Kidney (tissue), 14 donors: Measurements from ENCODE around the gene FBXL7. TPM values are rescaled to one million over a fixed set of nuclear protein-coding genes. Genes with fewer than 3 reads are reported as not detected.

Source experiments
- DNase-seq, 5 donors: peaks; one replicate each; pipeline ENCODE4 v3.0.0-alpha.2; 2013 to 2020
- FAIRE-seq: peaks from 2 replicates; lab custom pipeline; 2012; peaks lifted over from hg19 to GRCh38; lab: Jason Lieb, UNC
- H3K27ac ChIP-seq, 2 donors: one replicate each; pipeline ENCODE4 v1.7.0; 2013; ENCODE audit warnings: low read depth in 2 of 2, low read length in 2 of 2, inconsistent platforms in 1 of 2
- H3K27me3 ChIP-seq: one replicate; pipeline ENCODE4 v1.7.1; 2013; ENCODE audit warnings: low read length, inconsistent platforms; ENCODE audit not compliant: control insufficient read depth, insufficient read depth
- H3K36me3 ChIP-seq, 3 donors: one replicate each; pipeline versions ENCODE4 v1.7.0 to v1.7.1; 2013; ENCODE audit warnings: low read length in 3 of 3, control low read depth in 1 of 3, inconsistent platforms in 1 of 3; ENCODE audit not compliant: insufficient read depth in 3 of 3, control insufficient read depth in 2 of 3
- H3K4me1 ChIP-seq, 3 donors: one replicate each; pipeline versions ENCODE4 v1.7.0 to v1.7.1; 2013; ENCODE audit warnings: low read length in 3 of 3, inconsistent platforms in 1 of 3, low read depth in 1 of 3; ENCODE audit not compliant: control insufficient read depth in 2 of 3, insufficient read depth in 2 of 3
- H3K4me3 ChIP-seq, 3 donors: one replicate each; pipeline versions ENCODE4 v1.7.0 to v1.8.1; 2013; ENCODE audit warnings: low read length in 3 of 3, control low read depth in 1 of 3, inconsistent platforms in 1 of 3
- H3K9ac ChIP-seq, 3 donors: one replicate each; pipeline versions ENCODE4 v1.7.0 to v1.7.1; 2013; ENCODE audit warnings: low read length in 3 of 3, control low read depth in 1 of 3, inconsistent platforms in 1 of 3
- H3K9me3 ChIP-seq, 3 donors: one replicate each; pipeline versions ENCODE4 v1.7.0 to v1.7.1; 2013; ENCODE audit warnings: low read length in 3 of 3, control low read depth in 1 of 3, inconsistent platforms in 1 of 3; ENCODE audit not compliant: control insufficient read depth in 2 of 3, insufficient read depth in 1 of 3
- CTCF ChIP-seq: IDR thresholded peaks from 3 replicates; pipeline ENCODE4 v1.5.1; 2012; ENCODE audit warnings: mild to moderate bottlenecking, moderate library complexity, borderline replicate concordance; ENCODE audit not compliant: insufficient read depth; ENCODE audit errors: extremely low read depth
- intact Hi-C: fragments of 100-400 bp; cut with DNase I; formaldehyde crosslinking; loops from one replicate; pipeline ENCODE4 v1.11.1; 2022
- polyA plus RNA-seq: library from polyadenylated mRNA; stranded (reverse); fragments of 350-450 nt; fragmentation: Illumina TruSeq; extraction: RNeasy Lipid Tissue Mini Kit (QIAGEN cat#74804); gene quantifications from one replicate; pipeline ENCODE4 v1.2.3, GENCODE V29; 2014; ENCODE audit warnings: low read depth, low replicate concordance; ENCODE audit not compliant: insufficient read depth
- total RNA-seq: library from RNA; stranded (reverse); fragmentation: NEBNext Ultra II Directional; extraction: Animal tissue kit (Norgen Biotek cat#: 25700); gene quantifications from one replicate; pipeline ENCODE4 v1.2.1, GENCODE V29; 2021
- donor health status: control.
- donor health status: control.
- donor health status: control.
- donor health status: control.
- donor health status: control.
- donor health status: DM: yes; HTN: yes; CAD: no.
- donor health status: Normal renal cell carcinoma (clear cell type).

The FBXL7 gene
- total and polyA plus RNA-seq, 2 donors from 2014 or later: 3.9 to 6.1 TPM

GRCh38 chr5:15929611-15930263 is 429.8 kb downstream of the FBXL7 start:
- H3K9ac ChIP-seq: no peak overlapping the region
- DNase-seq (peak in 1 of 5 donors; percentile 31), FAIRE-seq (no peak)
- TF ChIP-seq CTCF: no peak
- H3K27me3 ChIP-seq: no peaks in the 10 kb centered on the region
- H3K9me3 ChIP-seq: no peaks in the 10 kb centered on the region
- H3K36me3 ChIP-seq: no peaks in the 10 kb centered on the region
- intact Hi-C loops: no loop called here
- no peaks in the 10 kb centered on the region for H3K4me1 ChIP-seq
- H3K27ac ChIP-seq: no peak overlapping the region
- H3K4me3 ChIP-seq: no peak overlapping the region

GRCh38 chr5:15932066-15932465 is 432.1 kb downstream of the FBXL7 start:
- H3K4me3 ChIP-seq: no peak overlapping the region
- H3K9ac ChIP-seq: no peak overlapping the region
- DNase-seq (peak in 2 of 5 donors; percentile 13 to 19), FAIRE-seq (no peak)
- intact Hi-C loops: no loop called here
- H3K4me1 ChIP-seq: no peaks in the 10 kb centered on the region
- no peak for TF ChIP-seq CTCF
- H3K27ac ChIP-seq: no peak overlapping the region
- H3K27me3 ChIP-seq: no peaks in the 10 kb centered on the region
- no peaks in the 10 kb centered on the region for H3K9me3 ChIP-seq
- H3K36me3 ChIP-seq: no peaks in the 10 kb centered on the region

GRCh38 chr5:15933259-15934207 is 433.6 kb downstream of the FBXL7 start:
- Histone ChIP-seq H3K4me3 (no peak overlapping the region), H3K36me3 (no peaks in the 10 kb centered on the region), H3K9me3 (no peaks in the 10 kb centered on the region), H3K27me3 (no peaks in the 10 kb centered on the region), H3K4me1 (no peaks in the 10 kb centered on the region), H3K27ac (no peak overlapping the region), H3K9ac (no peak overlapping the region)
- TF ChIP-seq CTCF: no peak
- peak in 2 of 5 donors; percentile 25 to 40 for DNase-seq
- intact Hi-C loops: no loop called here
- FAIRE-seq: no peak
